K562 (cell line): ENCODE results near the gene SPTBN4. TPM values are rescaled to one million over a fixed set of nuclear protein-coding genes. Genes with fewer than 3 reads are reported as not detected.

Experiments
- ATAC-seq: fragments of 200-7000 bp; cut with Tn5 transposase; 3 replicates; pipeline ENCODE4 v1.9.1; 2020; ENCODE audit warnings: moderate library complexity
- BruUV-seq: library from RNA; stranded (reverse); fragments of 400-500 nt; replicated peaks from 2 replicates; lab custom pipeline; 2021; lab: Mats Ljungman, UMichigan
- CTCF ChIA-PET: fragments of 300-600 bp; formaldehyde crosslinking; extraction: SDS; loops from one replicate; lab custom pipeline; 2021; ENCODE audit warnings: low intra/inter-chr PET ratio; lab: Yijun Ruan, JAX
- POLR2A ChIA-PET: fragments of 300-600, 350-650 bp; sonication (Branson Sonifier 250); formaldehyde crosslinking; extraction: SDS; loops from one replicate; lab custom pipeline; 2021; ENCODE audit warnings: antibody characterized with exemption, inconsistent platforms; lab: Yijun Ruan, JAX
- DNase-seq, 4 experiments: peaks; one replicate each; pipeline versions ENCODE4 v3.0.0 to v3.0.0-alpha.2; 2011 to 2018; ENCODE audit warnings: low spot score in 3 of 4, mixed read lengths in 3 of 4; ENCODE audit errors: extremely low read depth in 1 of 4
- FAIRE-seq: peaks from 2 replicates; lab custom pipeline; 2011; peaks lifted over from hg19 to GRCh38; lab: Jason Lieb, UNC
- H2AFZ ChIP-seq: 2 replicates; pipeline ENCODE4 v1.6.0; 2011; ENCODE audit warnings: low read depth, low read length, control low read depth, inconsistent platforms
- H3K27ac ChIP-seq: fragments of 200-600 bp; 3 replicates; pipeline ENCODE4 v1.8.0; 2011; ENCODE audit warnings: low read depth, mild to moderate bottlenecking, control low read depth, inconsistent platforms, low read length, moderate library complexity, mixed read lengths; ENCODE audit errors: extremely low read depth
- H3K27me3 ChIP-seq, 2 experiments: fragments of 300-600 bp in 1 of 2; 2 replicates in 1 of 2; 3 replicates in 1 of 2; pipeline versions ENCODE4 v1.6.0 to v1.8.0; 2011; ENCODE audit warnings: inconsistent platforms in 2 of 2, low read length in 2 of 2, mild to moderate bottlenecking in 1 of 2, mixed read lengths in 1 of 2, moderate library complexity in 1 of 2; ENCODE audit not compliant: control insufficient read depth in 2 of 2, insufficient read depth in 2 of 2
- H3K36me3 ChIP-seq: fragments of 300-600 bp; 3 replicates; pipeline ENCODE4 v1.8.0; 2011; ENCODE audit warnings: mild to moderate bottlenecking, low read length, inconsistent platforms; ENCODE audit not compliant: control insufficient read depth, insufficient read depth
- H3K4me1 ChIP-seq, 2 experiments: fragments of 200-600 bp in 1 of 2; replicated peaks in 1 of 2; 2 replicates in 1 of 2; 3 replicates in 1 of 2; pipeline versions ENCODE4 v1.5.1 to v1.8.0; 2011; ENCODE audit warnings: inconsistent platforms in 2 of 2, low read length in 2 of 2, mild to moderate bottlenecking in 1 of 2, mixed read lengths in 1 of 2, moderate library complexity in 1 of 2; ENCODE audit not compliant: control insufficient read depth in 2 of 2, insufficient read depth in 2 of 2
- H3K4me2 ChIP-seq: 2 replicates; pipeline ENCODE4 v1.6.1; 2011; ENCODE audit warnings: low read length, control low read depth, inconsistent platforms, mixed read lengths; ENCODE audit not compliant: insufficient read depth
- H3K4me3 ChIP-seq: fragments of 200-600 bp; sonication (generic), shearing (Covaris generic); 2 replicates; pipeline ENCODE4 v1.5.1; 2016; ENCODE audit warnings: control low read depth, inconsistent platforms
- H3K79me2 ChIP-seq: fragments of 200-600 bp; 3 replicates; pipeline ENCODE4 v1.8.0; 2011; ENCODE audit warnings: low read length, inconsistent platforms; ENCODE audit not compliant: control insufficient read depth, insufficient read depth
- H3K9ac ChIP-seq, 2 experiments: 2 replicates each; pipeline versions ENCODE4 v1.6.0 to v1.6.1; 2011; ENCODE audit warnings: low read depth in 2 of 2, low read length in 2 of 2, control low read depth in 1 of 2, inconsistent platforms in 1 of 2, mild to moderate bottlenecking in 1 of 2, mixed read lengths in 1 of 2; ENCODE audit not compliant: insufficient read depth in 1 of 2
- H3K9me1 ChIP-seq: one replicate; pipeline ENCODE4 v1.6.0; 2011; ENCODE audit warnings: inconsistent platforms, mild to moderate bottlenecking, low read length, moderate library complexity; ENCODE audit not compliant: control insufficient read depth, insufficient read depth
- H3K9me3 ChIP-seq: replicated peaks from 2 replicates; pipeline ENCODE4 v1.5.1; 2011; ENCODE audit warnings: low read depth, low read length, inconsistent platforms; ENCODE audit not compliant: control insufficient read depth, insufficient read depth
- H4K20me1 ChIP-seq: replicated peaks from 2 replicates; pipeline ENCODE4 v1.6.1; 2011; ENCODE audit warnings: low read length, inconsistent platforms, mixed read lengths; ENCODE audit not compliant: control insufficient read depth, insufficient read depth
- BCOR ChIP-seq: fragments of 450-650 bp; IDR thresholded peaks from 2 replicates; pipeline ENCODE4 v1.6.1; 2016
- CBX1 ChIP-seq: sonication (generic); IDR thresholded peaks from 2 replicates; pipeline ENCODE4 v1.6.1; 2016; ENCODE audit warnings: antibody characterized with exemption, low read depth, mild to moderate bottlenecking
- CBX3 ChIP-seq, 2 experiments: IDR thresholded peaks; 1 replicate in 1 of 2; 2 replicates in 1 of 2; pipeline ENCODE4 v1.6.1; 2012; ENCODE audit warnings: inconsistent platforms in 2 of 2, low read length in 2 of 2, borderline replicate concordance in 1 of 2, control low read depth in 1 of 2
- CHD2 ChIP-seq: IDR thresholded peaks from 2 replicates; pipeline ENCODE4 v1.6.1; 2011; ENCODE audit warnings: low read depth, low read length
- CREB1 ChIP-seq, 2 experiments: sonication (generic) in 1 of 2; formaldehyde crosslinking in 1 of 2; IDR thresholded peaks; 2 replicates each; pipeline versions ENCODE4 v1.6.1 to v1.8.0; 2012 to 2022; ENCODE audit warnings: inconsistent platforms in 1 of 2, mild to moderate bottlenecking in 1 of 2, missing genetic modification reagents in 1 of 2, moderate library complexity in 1 of 2
- KDM1A ChIP-seq, 2 experiments: fragments of 450-650 bp; IDR thresholded peaks; 2 replicates each; pipeline ENCODE4 v1.6.1; 2016; ENCODE audit warnings: mild to moderate bottlenecking in 2 of 2
- MCM3 ChIP-seq: fragments of 450-650 bp; IDR thresholded peaks from 2 replicates; pipeline ENCODE4 v1.6.1; 2016
- MCM5 ChIP-seq: fragments of 450-650 bp; IDR thresholded peaks from 2 replicates; pipeline ENCODE4 v1.6.1; 2016; ENCODE audit warnings: low read depth
- MEIS2 ChIP-seq: fragments of 450-650 bp; IDR thresholded peaks from 2 replicates; pipeline ENCODE4 v1.6.1; 2014; ENCODE audit warnings: mild to moderate bottlenecking; ENCODE audit not compliant: partially characterized antibody
- PTBP1 ChIP-seq: fragments of 200-400 bp; formaldehyde crosslinking; IDR thresholded peaks from 2 replicates; pipeline ENCODE4 v1.6.1; 2017; ENCODE audit warnings: low read depth, low read length
- SMARCA5 ChIP-seq: fragments of 450-650 bp; IDR thresholded peaks from 2 replicates; pipeline ENCODE4 v1.6.1; 2016
- TARDBP ChIP-seq: fragments of 450-650 bp; IDR thresholded peaks from 2 replicates; pipeline ENCODE4 v1.6.1; 2016
- THRA ChIP-seq: fragments of 450-650 bp; IDR thresholded peaks from 2 replicates; pipeline ENCODE4 v1.6.1; 2017; ENCODE audit warnings: mild to moderate bottlenecking, moderate library complexity
- YY1 ChIP-seq, 3 experiments: IDR thresholded peaks; 2 replicates each; pipeline ENCODE4 v1.6.1; 2011; ENCODE audit warnings: low read length in 2 of 3, mild to moderate bottlenecking in 2 of 3, moderate library complexity in 2 of 3, borderline replicate concordance in 1 of 3, control low read depth in 1 of 3, low read depth in 1 of 3; ENCODE audit not compliant: insufficient read depth in 3 of 3, insufficient replicate concordance in 2 of 3, control insufficient read depth in 1 of 3, insufficient read length in 1 of 3; ENCODE audit errors: extremely low read depth in 1 of 3
- ZBTB1 ChIP-seq: sonication (generic); formaldehyde crosslinking; IDR thresholded peaks from 2 replicates; pipeline ENCODE4 v1.8.1; 2023; ENCODE audit warnings: missing genetic modification reagents, low read depth, mild to moderate bottlenecking, borderline replicate concordance
- ZBTB33 ChIP-seq: sonication (generic); formaldehyde crosslinking; IDR thresholded peaks from 2 replicates; pipeline ENCODE4 v1.8.1; 2023; ENCODE audit warnings: mild to moderate bottlenecking, missing genetic modification reagents
- ZBTB7A ChIP-seq: IDR thresholded peaks from 2 replicates; pipeline ENCODE4 v1.6.1; 2011; ENCODE audit warnings: low read depth, mild to moderate bottlenecking, low read length, moderate library complexity, borderline replicate concordance; ENCODE audit not compliant: control insufficient read depth
- ZBTB8A ChIP-seq: fragments of 450-650 bp; IDR thresholded peaks from 2 replicates; pipeline ENCODE4 v1.6.1; 2018; ENCODE audit warnings: mild to moderate bottlenecking, moderate library complexity; ENCODE audit not compliant: partially characterized antibody
- ZNF121 ChIP-seq: sonication (generic); formaldehyde crosslinking; conservative IDR thresholded peaks from 2 replicates; pipeline ENCODE4 v1.8.0; 2022; ENCODE audit warnings: missing genetic modification reagents
- whole genome bisulfite sequencing: fragments of 100-300 bp; shearing (Covaris generic); methylation state at CpG from one replicate; pipeline ENCODE4 v1.1.6; 2016; ENCODE audit warnings: low coverage, mixed read lengths; ENCODE audit not compliant: insufficient coverage; ENCODE audit errors: missing lambda C conversion rate; 5-methylcytosine and 5-hydroxymethylcytosine counted together
- in situ Hi-C: fragments of 300-500 bp; cut with MboI; formaldehyde crosslinking; loops from 4 replicates; pipeline ENCODE4 v1.15.0; 2018; ENCODE audit warnings: inconsistent platforms, mixed read lengths
- intact Hi-C: fragments of 100-400 bp; cut with micrococcal nuclease; formaldehyde crosslinking; loops from 2 replicates; pipeline ENCODE4 v1.14.2; 2022
- polyA plus RNA-seq, 8 experiments: library from polyadenylated mRNA; depleted of rRNA in 4 of 8; stranded (reverse) in 5 of 8; unstranded in 3 of 8; fragments of >200 nt; fragmentation: Nextera tagmentation in 2 of 8; fragmentation: Illumina TruSeq in 1 of 8; extraction: Ambion mirVana in 2 of 8; extraction: Trizol in 1 of 8; gene quantifications; 2 replicates each; pipeline versions ENCODE4 v1.2.1 to v1.2.3, GENCODE V29; 2011 to 2014; ENCODE audit warnings: inconsistent platforms in 1 of 8, missing spikeins in 1 of 8
- total RNA-seq, 7 experiments: library from RNA; depleted of rRNA in 6 of 7; stranded (reverse); fragments of >200 nt in 6 of 7; fragmentation: Illumina TruSeq in 2 of 7; extraction: Trizol in 2 of 7; gene quantifications; 2 replicates each; pipeline versions ENCODE4 v1.2.1 to v1.2.3, GENCODE V29; 2011 to 2021; ENCODE audit warnings: low replicate concordance in 1 of 7

SPTBN4 gene
- total and polyA plus RNA-seq, 9 of the 15 experiments (the other 6 are each of a cell fraction or from before 2014, with no cell fraction given) = 0.01 to 1.5 (median 0.86) TPM

- Histone ChIP-seq H3K4me3 (peak overlapping the region; percentile 38; the same call in 1 of the 2 replicates), H3K4me1 (peaks cover 59 to 92% of the 10 kb centered on the region in 2 experiments), H3K4me2 (peak overlapping the region; percentile 84), H3K9ac (peak overlapping the region; percentile 53 to 88; a peak in 3 of 4 replicates), H3K9me1 (no peaks in the 10 kb centered on the region), H3K36me3 (peaks cover 7% of the 10 kb centered on the region; the same call in 1 of the 3 replicates), H3K9me3 (no peaks in the 10 kb centered on the region), H2AFZ (peak overlapping the region; percentile 29; the same call in 1 of the 2 replicates), H3K79me2 (peaks cover 22% of the 10 kb centered on the region), H4K20me1 (no peaks in the 10 kb centered on the region), H3K27me3 (no peaks in the 10 kb centered on the region), H3K27ac (peak overlapping the region; percentile 70; the same call in 2 of the 3 replicates)
- ChIA-PET POLR2A (interaction anchor here (0.5 to 2.3 kb wide), 11 partner anchors 9 to 299 kb away, joined by 3 to 15 read pairs (median 4); partner anchors contain the start of gene BLVRB), CTCF (interaction anchor here (2.7 kb wide), 1 partner anchor 30 kb away, joined by 35 read pairs; no protein-coding TSS in a partner anchor)
- peak; percentile 21 to 57 (median 40) for DNase-seq
- no peak for ATAC-seq
- in situ Hi-C loops = no loop called here
- intact Hi-C loops = loop anchor here (1.0 to 5.0 kb wide), 2 partner anchors 30 to 297 kb away; no protein-coding TSS in a partner anchor
- 41% methylated on average over 27 of the region's 29 CpGs for WGBS
- peak; percentile 26 for FAIRE-seq
- no TSS peak for BruUV-seq
- TF ChIP-seq ZBTB1 (0 out of 2 replicates have a peak, but pooled peaks have one; percentile 51), CBX3 (IDR thresholded peaks at IDR 0.05; ENCODE audit: borderline replicate concordance in 1 of 2, low read length in 2 of 2) (peak in 1 of 2 experiments; percentile 45; a peak in 1 of 3 replicates), YY1 (IDR thresholded peaks at IDR 0.05; ENCODE audit: borderline replicate concordance in 1 of 3, control insufficient read depth in 1 of 3, extremely low read depth in 1 of 3, insufficient read depth in 3 of 3, insufficient read length in 1 of 3, insufficient replicate concordance in 2 of 3, low read depth in 1 of 3, low read length in 2 of 3) (peak in 1 of 3 experiments; percentile 37), MCM3 (no peak), TARDBP (no peak), ZBTB8A (no peak), ZNF121 (CRISPR knock-in tag) (peak; percentile 99), THRA (no peak), MCM5 (no peak), ZBTB7A (0 out of 2 replicates have a peak, but pooled peaks have one; percentile 20), CBX1 (peak; percentile 65; the same call in 1 of the 2 replicates), MEIS2 (peak; percentile 55), SMARCA5 (peak; percentile 11; the same call in 1 of the 2 replicates), ZBTB33 (CRISPR knock-in tag) (peak; percentile 24; the same call in 1 of the 2 replicates), PTBP1 (0 out of 2 replicates have a peak, but pooled peaks have one; percentile 74), BCOR (peak; percentile 68; the same call in 1 of the 2 replicates), KDM1A (IDR thresholded peaks at IDR 0.05) (peak in 1 of 2 experiments; percentile 8; a peak in 1 of 4 replicates), CHD2 (no peak), CREB1 (IDR thresholded peaks at IDR 0.05) (no peak), CREB1 (CRISPR knock-in tag; IDR thresholded peaks at IDR 0.05) (0 out of 2 replicates have a peak, but pooled peaks have one; percentile 34)
Measured at GRCh38 chr19:40604647-40605215, 137.9 kb downstream of the SPTBN4 start.
